HepG2 (cell line): Measurements from ENCODE around the gene A3GALT2. TPM values are rescaled to one million over a fixed set of nuclear protein-coding genes. Genes with fewer than 3 reads are reported as not detected.

ENCODE experiments used
- HDAC1 ChIP-seq: sonication (generic); formaldehyde crosslinking; IDR thresholded peaks from 2 replicates; pipeline ENCODE4 v1.5.1; 2020; ENCODE audit warnings: mild to moderate bottlenecking, missing genetic modification reagents
- HNF4A ChIP-seq: sonication (generic); formaldehyde crosslinking; IDR thresholded peaks from 2 replicates; pipeline ENCODE4 v1.4.0; 2020; ENCODE audit warnings: missing genetic modification reagents
- LCORL ChIP-seq, 2 experiments: fragments of 450-650 bp in 1 of 2; sonication (generic) in 1 of 2; formaldehyde crosslinking in 1 of 2; IDR thresholded peaks; 2 replicates each; pipeline versions ENCODE4 v1.5.0 to v1.6.1; 2017 to 2020; ENCODE audit warnings: antibody characterized with exemption in 1 of 2, missing genetic modification reagents in 1 of 2
- NR2F2 ChIP-seq: IDR thresholded peaks from 2 replicates; pipeline ENCODE4 v1.6.1; 2012; ENCODE audit warnings: low read depth, inconsistent platforms, borderline replicate concordance
- SKI ChIP-seq: fragments of 450-650 bp; IDR thresholded peaks from one replicate; pipeline ENCODE4 v1.6.1; 2018; ENCODE audit warnings: mild to moderate bottlenecking; ENCODE audit not compliant: partially characterized antibody
- SMAD1 ChIP-seq: sonication (generic); formaldehyde crosslinking; IDR thresholded peaks from 2 replicates; pipeline ENCODE4 v1.4.0; 2020; ENCODE audit warnings: missing genetic modification reagents, low read depth, mild to moderate bottlenecking, borderline replicate concordance
- SP4 ChIP-seq: sonication (generic); formaldehyde crosslinking; IDR thresholded peaks from 2 replicates; pipeline ENCODE4 v1.8.1; 2023; ENCODE audit warnings: mild to moderate bottlenecking, missing genetic modification reagents
- TEAD3 ChIP-seq: optimal IDR thresholded peaks from 2 replicates; pipeline ENCODE3; 2016; ENCODE audit warnings: borderline replicate concordance
- TGIF2 ChIP-seq: IDR thresholded peaks from 2 replicates; pipeline ENCODE4 v1.6.1; 2016; ENCODE audit warnings: control low read depth, missing compliant biosample characterization
- THYN1 ChIP-seq: sonication (generic); formaldehyde crosslinking; IDR thresholded peaks from 2 replicates; pipeline ENCODE4 v1.8.1; 2023; ENCODE audit warnings: low read depth, mild to moderate bottlenecking, moderate library complexity, missing genetic modification reagents, borderline replicate concordance
- ZBTB7A ChIP-seq: sonication (generic); formaldehyde crosslinking; IDR thresholded peaks from 2 replicates; pipeline ENCODE4 v1.8.0; 2022; ENCODE audit warnings: mild to moderate bottlenecking, missing genetic modification reagents
- ZC3H4 ChIP-seq: sonication (generic); formaldehyde crosslinking; IDR thresholded peaks from 2 replicates; pipeline ENCODE4 v1.4.0; 2020; ENCODE audit warnings: missing genetic modification reagents, borderline replicate concordance
- ZNF121 ChIP-seq: sonication (generic); formaldehyde crosslinking; IDR thresholded peaks from 2 replicates; pipeline ENCODE4 v1.5.0; 2020; ENCODE audit warnings: mild to moderate bottlenecking, missing genetic modification reagents
- ZNF160 ChIP-seq: sonication (generic); formaldehyde crosslinking; IDR thresholded peaks from 2 replicates; pipeline ENCODE4 v1.8.0; 2022; ENCODE audit warnings: mild to moderate bottlenecking, inconsistent platforms, missing genetic modification reagents
- ZNF225 ChIP-seq: sonication (generic); formaldehyde crosslinking; IDR thresholded peaks from 2 replicates; pipeline ENCODE4 v1.4.0; 2020; ENCODE audit warnings: mild to moderate bottlenecking, missing genetic modification reagents
- ZNF350 ChIP-seq: sonication (generic); formaldehyde crosslinking; IDR thresholded peaks from 2 replicates; pipeline ENCODE4 v1.4.0; 2020; ENCODE audit warnings: mild to moderate bottlenecking, low read depth, missing genetic modification reagents, borderline replicate concordance
- ZNF44 ChIP-seq: sonication (generic); formaldehyde crosslinking; IDR thresholded peaks from 2 replicates; pipeline ENCODE4 v1.5.1; 2020; ENCODE audit warnings: mild to moderate bottlenecking, missing genetic modification reagents
- ZNF558 ChIP-seq: sonication (generic); formaldehyde crosslinking; IDR thresholded peaks from 2 replicates; pipeline ENCODE4 v1.9.0; 2022; ENCODE audit warnings: mild to moderate bottlenecking, missing genetic modification reagents, borderline replicate concordance
- ZNF772 ChIP-seq: sonication (generic); formaldehyde crosslinking; IDR thresholded peaks from 2 replicates; pipeline ENCODE4 v1.5.0; 2020; ENCODE audit warnings: mild to moderate bottlenecking, missing genetic modification reagents
- ZSCAN25 ChIP-seq: sonication (generic); formaldehyde crosslinking; IDR thresholded peaks from 2 replicates; pipeline ENCODE4 v1.8.0; 2022; ENCODE audit warnings: mild to moderate bottlenecking, missing genetic modification reagents
- polyA plus RNA-seq, 8 experiments: library from polyadenylated mRNA; depleted of rRNA in 3 of 8; stranded (reverse) in 7 of 8; unstranded in 1 of 8; fragments of >200 nt; fragmentation: Illumina TruSeq in 4 of 8; extraction: Trizol in 4 of 8; gene quantifications; 2 replicates each; pipeline versions ENCODE4 v1.2.1 to v1.2.3, GENCODE V29; 2011 to 2016; ENCODE audit warnings: low read depth in 4 of 8, missing spikeins in 1 of 8, mixed read lengths in 1 of 8; ENCODE audit not compliant: insufficient read depth in 1 of 8
- total RNA-seq, 5 experiments: library from RNA; depleted of rRNA; stranded (reverse); fragments of >200 nt; fragmentation: Illumina TruSeq; extraction: Trizol; gene quantifications; 2 replicates each; pipeline ENCODE4 v1.2.3, GENCODE V29; 2016; ENCODE audit warnings: low read depth in 1 of 5
- TF ChIP-seq, protein P1 (sequence below): sonication (generic); formaldehyde crosslinking; IDR thresholded peaks from 2 replicates; pipeline ENCODE4 v1.4.0; 2020; ENCODE audit warnings: missing genetic modification reagents, borderline replicate concordance
- TF ChIP-seq, protein P2 (sequence below): sonication (generic); formaldehyde crosslinking; IDR thresholded peaks from 2 replicates; pipeline ENCODE4 v1.5.1; 2020; ENCODE audit warnings: missing genetic modification reagents, mild to moderate bottlenecking, borderline replicate concordance
- TF ChIP-seq, protein P3 (sequence below): sonication (generic); formaldehyde crosslinking; IDR thresholded peaks from 2 replicates; pipeline ENCODE4 v1.5.0; 2020; ENCODE audit warnings: missing genetic modification reagents, mild to moderate bottlenecking, borderline replicate concordance

The A3GALT2 gene
- total and polyA plus RNA-seq, 2 of the 13 experiments (the other 11 are each of a cell fraction or from before 2014, with no cell fraction given): not detected

DNA sequence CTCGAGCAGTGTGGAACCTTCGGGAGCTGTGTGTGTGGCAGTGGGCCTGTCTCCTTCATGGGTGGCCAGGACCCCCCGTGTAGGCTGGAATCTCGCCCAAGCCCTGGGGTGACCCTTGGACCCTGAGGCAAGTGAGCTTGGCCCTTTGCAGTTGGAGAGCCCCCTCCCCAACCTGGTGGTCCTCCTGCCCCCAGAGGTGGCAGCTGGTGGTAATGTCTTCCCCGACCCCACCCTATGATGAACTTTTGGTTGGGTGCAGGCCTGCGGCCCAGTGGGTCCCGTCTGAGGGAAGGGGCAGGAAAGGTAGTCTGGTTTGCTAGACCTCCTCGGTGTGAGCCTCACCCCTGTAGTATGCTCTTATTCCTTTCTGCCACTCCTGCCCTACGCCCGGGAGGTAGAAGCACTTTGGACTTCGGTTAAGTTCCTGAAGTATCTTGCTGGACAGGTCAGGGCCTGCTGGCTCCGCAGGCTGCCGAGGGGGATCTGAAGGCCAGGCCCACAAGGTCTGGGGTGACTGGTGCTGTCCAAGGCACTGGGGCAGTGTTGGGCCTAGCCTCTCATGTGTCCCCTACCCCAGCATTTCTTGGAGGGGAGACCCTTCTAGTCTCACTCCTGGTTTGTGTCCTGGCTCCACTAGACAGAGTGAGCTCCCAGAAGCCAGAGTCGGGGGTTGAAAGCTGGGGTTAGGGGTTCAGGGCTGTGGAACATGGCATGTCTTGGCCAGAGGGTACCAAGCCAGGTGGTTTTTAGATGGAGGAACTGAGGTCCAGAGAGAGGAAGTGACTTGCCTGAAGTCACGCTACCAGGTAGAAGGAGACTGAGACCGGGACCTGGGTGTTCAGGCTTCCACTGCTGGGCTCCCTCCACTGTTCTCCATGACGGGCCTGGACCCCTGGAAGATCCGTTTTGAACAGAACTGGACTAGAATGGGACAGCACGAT is 62.9 kb downstream of the A3GALT2 start (continued):
- TF ChIP-seq ZSCAN25 (CRISPR knock-in tag) (peak; percentile 99), HNF4A (CRISPR knock-in tag) (peak; percentile 86), LCORL (IDR thresholded peaks at IDR 0.05) (no peak), LCORL (CRISPR knock-in tag; IDR thresholded peaks at IDR 0.05) (0 out of 2 replicates have a peak, but pooled peaks have one; percentile 24), ZNF121 (CRISPR knock-in tag) (0 out of 2 replicates have a peak, but pooled peaks have one; percentile 30), ZNF160 (0 out of 2 replicates have a peak, but pooled peaks have one; percentile 73), ZNF350 (CRISPR knock-in tag) (peak; percentile 29; the same call in 1 of the 2 replicates), SMAD1 (CRISPR knock-in tag) (peak; percentile 66; the same call in 1 of the 2 replicates), THYN1 (CRISPR knock-in tag) (peak; percentile 72; the same call in 1 of the 2 replicates), ZNF225 (CRISPR knock-in tag) (no peak), TGIF2 (no peak), ZBTB7A (CRISPR knock-in tag) (peak; percentile 91), ZC3H4 (CRISPR knock-in tag) (peak; percentile 82), SP4 (CRISPR knock-in tag) (peak; percentile 61; the same call in 1 of the 2 replicates), TEAD3 (peak; percentile 46), ZNF558 (CRISPR knock-in tag) (no peak), ZNF772 (peak; percentile 70), HDAC1 (CRISPR knock-in tag) (peak; percentile 55; the same call in 1 of the 2 replicates), NR2F2 (peak; percentile 6; the same call in 1 of the 2 replicates), ZNF44 (0 out of 2 replicates have a peak, but pooled peaks have one; percentile 15), SKI (no peak)
- TF ChIP-seq, protein P1, sequence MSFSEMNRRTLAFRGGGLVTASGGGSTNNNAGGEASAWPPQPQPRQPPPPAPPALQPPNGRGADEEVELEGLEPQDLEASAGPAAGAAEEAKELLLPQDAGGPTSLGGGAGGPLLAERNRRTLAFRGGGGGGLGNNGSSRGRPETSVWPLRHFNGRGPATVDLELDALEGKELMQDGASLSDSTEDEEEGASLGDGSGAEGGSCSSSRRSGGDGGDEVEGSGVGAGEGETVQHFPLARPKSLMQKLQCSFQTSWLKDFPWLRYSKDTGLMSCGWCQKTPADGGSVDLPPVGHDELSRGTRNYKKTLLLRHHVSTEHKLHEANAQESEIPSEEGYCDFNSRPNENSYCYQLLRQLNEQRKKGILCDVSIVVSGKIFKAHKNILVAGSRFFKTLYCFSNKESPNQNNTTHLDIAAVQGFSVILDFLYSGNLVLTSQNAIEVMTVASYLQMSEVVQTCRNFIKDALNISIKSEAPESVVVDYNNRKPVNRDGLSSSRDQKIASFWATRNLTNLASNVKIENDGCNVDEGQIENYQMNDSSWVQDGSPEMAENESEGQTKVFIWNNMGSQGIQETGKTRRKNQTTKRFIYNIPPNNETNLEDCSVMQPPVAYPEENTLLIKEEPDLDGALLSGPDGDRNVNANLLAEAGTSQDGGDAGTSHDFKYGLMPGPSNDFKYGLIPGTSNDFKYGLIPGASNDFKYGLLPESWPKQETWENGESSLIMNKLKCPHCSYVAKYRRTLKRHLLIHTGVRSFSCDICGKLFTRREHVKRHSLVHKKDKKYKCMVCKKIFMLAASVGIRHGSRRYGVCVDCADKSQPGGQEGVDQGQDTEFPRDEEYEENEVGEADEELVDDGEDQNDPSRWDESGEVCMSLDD (CRISPR knock-in tag): peak; percentile 39; the same call in 1 of the 2 replicates
- TF ChIP-seq, protein P2, sequence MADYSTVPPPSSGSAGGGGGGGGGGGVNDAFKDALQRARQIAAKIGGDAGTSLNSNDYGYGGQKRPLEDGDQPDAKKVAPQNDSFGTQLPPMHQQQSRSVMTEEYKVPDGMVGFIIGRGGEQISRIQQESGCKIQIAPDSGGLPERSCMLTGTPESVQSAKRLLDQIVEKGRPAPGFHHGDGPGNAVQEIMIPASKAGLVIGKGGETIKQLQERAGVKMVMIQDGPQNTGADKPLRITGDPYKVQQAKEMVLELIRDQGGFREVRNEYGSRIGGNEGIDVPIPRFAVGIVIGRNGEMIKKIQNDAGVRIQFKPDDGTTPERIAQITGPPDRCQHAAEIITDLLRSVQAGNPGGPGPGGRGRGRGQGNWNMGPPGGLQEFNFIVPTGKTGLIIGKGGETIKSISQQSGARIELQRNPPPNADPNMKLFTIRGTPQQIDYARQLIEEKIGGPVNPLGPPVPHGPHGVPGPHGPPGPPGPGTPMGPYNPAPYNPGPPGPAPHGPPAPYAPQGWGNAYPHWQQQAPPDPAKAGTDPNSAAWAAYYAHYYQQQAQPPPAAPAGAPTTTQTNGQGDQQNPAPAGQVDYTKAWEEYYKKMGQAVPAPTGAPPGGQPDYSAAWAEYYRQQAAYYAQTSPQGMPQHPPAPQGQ (CRISPR knock-in tag): peak; percentile 50; the same call in 1 of the 2 replicates
- TF ChIP-seq, protein P3, sequence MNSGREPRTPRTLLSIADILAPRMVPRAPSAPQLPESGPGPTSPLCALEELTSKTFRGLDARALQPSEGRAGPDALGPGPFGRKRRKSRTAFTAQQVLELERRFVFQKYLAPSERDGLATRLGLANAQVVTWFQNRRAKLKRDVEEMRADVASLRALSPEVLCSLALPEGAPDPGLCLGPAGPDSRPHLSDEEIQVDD (CRISPR knock-in tag): no peak; the same call in 1 of the 2 replicates
